Kidney epithelial cell (primary cell): ENCODE data around the gene C11orf21. TPM values are rescaled to one million over a fixed set of nuclear protein-coding genes. Genes with fewer than 3 reads are reported as not detected.

Source experiments
- DNase-seq: peaks from one replicate; pipeline ENCODE4 v3.0.0-alpha.2; 2010; ENCODE audit warnings: low read depth
- H3K27me3 ChIP-seq: 2 replicates; pipeline ENCODE4 v1.6.0; 2011; ENCODE audit warnings: low read length; ENCODE audit not compliant: control insufficient read depth, insufficient read depth
- H3K36me3 ChIP-seq: 2 replicates; pipeline ENCODE4 v1.5.1; 2011; ENCODE audit warnings: low read length; ENCODE audit not compliant: control insufficient read depth, insufficient read depth
- H3K4me3 ChIP-seq: 2 replicates; pipeline ENCODE4 v1.5.1; 2011; ENCODE audit warnings: low read depth, mild to moderate bottlenecking, control low read depth, low read length
- total RNA-seq: library from RNA; depleted of rRNA; stranded (reverse); fragments of >200 nt; gene quantifications from 2 replicates; pipeline ENCODE4 v1.2.3, GENCODE V29; 2015
- TF ChIP-seq, protein P1 (sequence below): IDR thresholded peaks from 2 replicates; pipeline ENCODE4 v1.5.1; 2011; ENCODE audit warnings: mild to moderate bottlenecking, moderate library complexity, low read length, control low read depth, inconsistent platforms; ENCODE audit not compliant: insufficient read depth, poor library complexity, severe bottlenecking

Gene C11orf21
- total RNA-seq, 1 donor from 2014 or later = not detected

DNA sequence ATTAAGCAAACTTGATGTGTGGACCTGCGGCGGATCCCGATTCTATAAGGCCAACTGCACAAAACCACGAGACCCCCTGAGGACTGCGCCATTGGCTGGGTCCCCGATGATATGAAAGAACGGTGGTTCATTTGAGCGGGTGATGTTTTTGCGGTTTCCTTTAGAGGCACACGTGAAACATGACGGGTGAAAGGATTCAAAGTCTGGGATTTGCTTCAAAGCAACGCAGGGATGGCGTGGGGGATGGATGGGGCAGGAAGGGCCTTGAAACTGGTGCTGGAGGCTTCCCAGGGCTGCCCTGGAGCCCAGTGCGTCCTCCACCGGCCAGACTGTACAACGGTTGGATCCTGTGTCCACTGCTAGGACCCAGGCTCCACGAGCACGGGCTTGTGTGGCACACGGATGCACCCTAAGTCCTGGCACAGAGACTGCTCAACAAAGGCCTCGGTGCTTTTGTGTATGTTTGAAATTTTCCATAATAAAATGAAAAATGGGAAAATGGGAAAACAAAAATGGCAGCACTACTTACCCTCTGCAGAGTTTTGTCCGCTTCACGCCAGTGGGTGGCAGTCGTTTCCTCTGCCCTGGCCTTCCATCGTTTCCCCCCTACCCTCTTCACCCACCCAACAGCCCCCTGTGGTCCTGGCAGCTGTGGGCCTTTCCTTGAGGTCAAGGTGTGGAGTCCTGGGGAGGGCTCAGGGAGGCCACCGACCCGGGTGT is 35.0 kb downstream of the C11orf21 start:
- Histone ChIP-seq H3K4me3 (no peak overlapping the region), H3K36me3 (no peaks in the 10 kb centered on the region), H3K27me3 (peaks cover 71% of the 10 kb centered on the region)
- TF ChIP-seq, protein P1, sequence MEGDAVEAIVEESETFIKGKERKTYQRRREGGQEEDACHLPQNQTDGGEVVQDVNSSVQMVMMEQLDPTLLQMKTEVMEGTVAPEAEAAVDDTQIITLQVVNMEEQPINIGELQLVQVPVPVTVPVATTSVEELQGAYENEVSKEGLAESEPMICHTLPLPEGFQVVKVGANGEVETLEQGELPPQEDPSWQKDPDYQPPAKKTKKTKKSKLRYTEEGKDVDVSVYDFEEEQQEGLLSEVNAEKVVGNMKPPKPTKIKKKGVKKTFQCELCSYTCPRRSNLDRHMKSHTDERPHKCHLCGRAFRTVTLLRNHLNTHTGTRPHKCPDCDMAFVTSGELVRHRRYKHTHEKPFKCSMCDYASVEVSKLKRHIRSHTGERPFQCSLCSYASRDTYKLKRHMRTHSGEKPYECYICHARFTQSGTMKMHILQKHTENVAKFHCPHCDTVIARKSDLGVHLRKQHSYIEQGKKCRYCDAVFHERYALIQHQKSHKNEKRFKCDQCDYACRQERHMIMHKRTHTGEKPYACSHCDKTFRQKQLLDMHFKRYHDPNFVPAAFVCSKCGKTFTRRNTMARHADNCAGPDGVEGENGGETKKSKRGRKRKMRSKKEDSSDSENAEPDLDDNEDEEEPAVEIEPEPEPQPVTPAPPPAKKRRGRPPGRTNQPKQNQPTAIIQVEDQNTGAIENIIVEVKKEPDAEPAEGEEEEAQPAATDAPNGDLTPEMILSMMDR = no peak
- DNase-seq = no peak

DNA sequence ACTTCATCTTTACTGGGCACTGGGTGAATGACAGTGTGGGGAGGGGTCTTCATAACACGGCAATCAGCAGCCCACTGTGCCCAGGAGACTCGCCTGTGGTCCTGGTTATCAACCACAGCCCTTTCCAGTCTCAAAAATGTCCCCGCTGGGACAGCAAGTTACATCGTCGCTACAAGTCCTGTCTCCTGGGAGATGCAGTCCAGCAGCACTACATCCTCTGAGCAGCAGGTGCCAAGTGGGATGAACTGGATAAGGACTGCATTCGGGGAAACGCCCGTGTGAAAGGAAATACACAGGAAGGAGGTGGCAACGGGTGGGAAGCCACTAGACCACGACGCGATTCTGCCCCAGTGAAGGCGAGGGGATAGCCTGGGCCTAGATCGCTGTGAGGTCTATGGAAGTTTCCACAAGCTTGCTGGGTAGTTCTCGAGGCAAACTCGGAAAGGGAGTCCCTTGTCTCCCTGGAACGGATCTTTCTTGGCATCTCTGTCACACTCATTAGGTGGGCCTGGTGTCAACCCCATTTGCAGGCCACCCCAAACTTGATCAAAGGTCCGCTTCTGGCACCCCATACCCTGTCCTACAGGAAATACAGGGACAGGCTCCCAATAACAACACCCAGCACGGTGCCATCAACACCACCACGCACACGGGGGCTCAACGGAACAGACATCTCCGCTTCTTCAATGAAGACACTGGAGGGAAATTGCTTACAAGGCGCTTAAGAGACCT is 35.7 kb downstream of the C11orf21 start:
- Histone ChIP-seq H3K4me3 (no peak overlapping the region), H3K36me3 (no peaks in the 10 kb centered on the region), H3K27me3 (peaks cover 67% of the 10 kb centered on the region)
- no peak for DNase-seq
- TF ChIP-seq, protein P1 = no peak

DNA sequence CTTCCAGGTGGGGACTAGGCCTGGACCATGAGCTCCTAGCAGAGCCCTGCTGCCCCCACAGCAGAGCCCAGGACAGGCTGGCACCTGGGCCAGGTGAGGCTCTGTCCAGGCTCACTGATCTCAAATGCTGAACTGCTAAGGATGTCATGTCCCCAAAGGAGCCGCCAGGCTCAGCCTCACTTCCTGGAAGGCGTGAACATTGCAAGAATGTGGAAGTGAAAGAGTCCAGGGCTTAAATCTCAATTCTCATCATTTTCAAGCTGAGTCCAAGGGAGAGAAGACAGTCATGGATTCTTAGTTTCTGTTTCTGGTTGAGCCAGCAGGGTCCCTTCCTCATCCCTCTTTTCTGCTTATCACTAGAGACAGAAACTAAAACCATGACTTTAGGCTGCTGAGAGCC is 36.3 kb downstream of the C11orf21 start:
- H3K36me3 ChIP-seq = no peaks in the 10 kb centered on the region
- TF ChIP-seq, protein P1 = no peak
- peaks cover 62% of the 10 kb centered on the region for H3K27me3 ChIP-seq
- H3K4me3 ChIP-seq = no peak overlapping the region
- DNase-seq = no peak

DNA sequence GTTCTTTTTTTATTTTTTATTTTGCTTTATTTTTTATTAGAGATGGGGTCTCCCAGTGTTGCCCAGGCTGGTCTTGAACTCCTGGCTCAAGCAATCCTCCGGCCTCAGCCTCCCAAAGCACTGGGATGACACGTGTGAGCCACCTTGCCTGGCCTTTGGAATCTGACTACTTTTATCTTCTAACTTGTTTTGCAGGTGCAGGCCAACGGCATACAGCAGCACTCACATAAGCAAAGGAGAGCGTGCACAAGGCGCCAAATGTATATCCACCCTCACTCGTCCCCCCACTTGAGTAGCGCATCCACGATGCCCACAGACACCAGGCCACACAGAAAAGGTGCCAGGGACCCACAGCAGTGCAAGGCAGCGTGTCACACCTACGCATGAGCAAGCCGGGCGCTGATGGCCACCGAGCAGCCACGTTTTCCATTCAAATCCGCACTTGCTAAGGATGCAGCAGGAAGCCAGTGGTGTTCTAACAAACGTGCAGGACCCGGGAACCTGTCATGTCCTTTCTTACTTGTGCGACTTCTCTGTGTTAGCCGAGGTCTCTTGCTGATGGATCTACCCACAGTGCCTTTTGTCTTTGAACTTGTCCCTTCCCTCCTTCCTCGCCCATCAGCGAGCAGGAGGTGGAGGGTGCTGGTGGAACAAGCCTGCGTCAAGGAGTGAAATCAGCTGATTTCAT is 37.2 kb downstream of the C11orf21 start:
- Histone ChIP-seq H3K4me3 (no peak overlapping the region), H3K36me3 (no peaks in the 10 kb centered on the region), H3K27me3 (peaks cover 56% of the 10 kb centered on the region)
- no peak for DNase-seq
- TF ChIP-seq, protein P1 = no peak

DNA sequence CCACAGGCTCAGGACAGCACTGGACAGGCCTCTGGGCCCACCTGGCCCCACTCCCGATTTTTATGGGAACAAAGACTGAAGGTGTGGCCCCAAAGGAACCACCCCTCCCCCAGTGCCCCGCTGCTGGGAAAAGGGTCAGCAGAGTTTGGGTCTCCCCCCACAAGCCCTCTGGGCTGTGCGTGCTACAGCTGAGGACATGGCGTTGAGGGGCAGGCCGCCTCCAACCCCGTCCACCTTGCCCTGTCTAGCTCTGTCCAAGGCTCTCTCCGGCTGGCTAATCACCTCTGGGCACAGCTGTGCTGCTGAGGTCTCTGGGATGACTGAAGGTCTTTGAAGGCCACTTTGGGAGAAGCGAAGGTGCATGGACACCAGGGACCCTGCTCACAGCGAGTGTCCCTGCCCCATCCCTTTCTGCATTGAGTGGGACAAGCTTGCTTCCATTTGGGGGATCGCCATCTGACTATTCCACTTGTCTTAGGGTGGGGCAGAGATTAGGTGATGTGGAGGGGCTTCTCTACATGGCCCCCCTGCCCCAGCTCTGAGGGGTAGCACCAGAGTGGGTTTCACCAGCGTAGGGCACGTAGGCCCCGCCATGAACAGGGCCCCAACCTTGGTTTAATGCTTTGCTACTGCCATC is 37.9 kb downstream of the C11orf21 start:
- no peaks in the 10 kb centered on the region for H3K36me3 ChIP-seq
- no peak for DNase-seq
- H3K27me3 ChIP-seq = peaks cover 56% of the 10 kb centered on the region
- TF ChIP-seq, protein P1 = no peak
- no peak overlapping the region for H3K4me3 ChIP-seq
